Left lung (tissue), 10 donors: ENCODE data around the gene C6orf163. TPM values are rescaled to one million over a fixed set of nuclear protein-coding genes. Genes with fewer than 3 reads are reported as not detected.

Experiments used
- ATAC-seq: fragments of 200-7000 bp; cut with Tn5 transposase; one replicate; pipeline ENCODE4 v1.9.1; 2020; ENCODE audit warnings: moderate library complexity
- DNase-seq, 4 donors: peaks; one replicate each; pipeline ENCODE4 v3.0.0-alpha.2; 2013 to 2020
- H3K27ac ChIP-seq, 2 donors: fragments of 200-600 bp; sonication (generic) in 1 of 2; one replicate each; pipeline versions ENCODE4 v1.5.0 to v1.8.0; 2020 to 2021
- H3K27me3 ChIP-seq, 2 donors: fragments of 200-600 bp; sonication (generic) in 1 of 2; one replicate each; pipeline versions ENCODE4 v1.5.0 to v1.8.0; 2020 to 2021
- H3K36me3 ChIP-seq, 2 donors: fragments of 200-600 bp; sonication (generic) in 1 of 2; one replicate each; pipeline versions ENCODE4 v1.5.0 to v1.8.0; 2020 to 2021
- H3K4me1 ChIP-seq, 2 donors: fragments of 200-600 bp; one replicate each; pipeline ENCODE4 v1.8.0; 2021
- H3K4me3 ChIP-seq, 2 donors: fragments of 200-600 bp; sonication (generic) in 1 of 2; one replicate each; pipeline versions ENCODE4 v1.5.0 to v1.8.0; 2020 to 2021; ENCODE audit warnings: mild to moderate bottlenecking in 1 of 2
- H3K9me3 ChIP-seq, 2 donors: fragments of 200-600 bp; sonication (generic) in 1 of 2; one replicate each; pipeline versions ENCODE4 v1.5.0 to v1.8.0; 2020 to 2021
- intact Hi-C, 2 donors: fragments of 100-400 bp; cut with DNase I; formaldehyde crosslinking; loops; one replicate each; pipeline versions ENCODE4 v1.11.2 to v1.14.2; 2022
- polyA plus RNA-seq, 6 donors: library from polyadenylated mRNA; unstranded; fragments of 120-200 nt; gene quantifications; one replicate each; pipeline ENCODE4 v1.2.1, GENCODE V29; 2013; ENCODE audit not compliant: insufficient read length in 6 of 6
- total RNA-seq, 2 donors: library from RNA; stranded (reverse); fragmentation: NEBNext Ultra II Directional; extraction: Animal tissue kit (Norgen Biotek cat#: 25700); gene quantifications; one replicate each; pipeline ENCODE4 v1.2.1, GENCODE V29; 2021
- TF ChIP-seq, protein P1 (sequence below), 2 donors: fragments of 200-600 bp; sonication (generic) in 1 of 2; IDR thresholded peaks; one replicate each; pipeline versions ENCODE4 v1.5.0 to v1.8.0; 2021; ENCODE audit warnings: antibody characterized with exemption in 2 of 2
- donor health status: DM: no; HTN: yes; CAD: no.
- donor health status: DM: no; HTN: no; CAD: no.

The C6orf163 gene
- total and polyA plus RNA-seq, 8 donors, result 2.1 to 8.6 (median 5.9) TPM

DNA sequence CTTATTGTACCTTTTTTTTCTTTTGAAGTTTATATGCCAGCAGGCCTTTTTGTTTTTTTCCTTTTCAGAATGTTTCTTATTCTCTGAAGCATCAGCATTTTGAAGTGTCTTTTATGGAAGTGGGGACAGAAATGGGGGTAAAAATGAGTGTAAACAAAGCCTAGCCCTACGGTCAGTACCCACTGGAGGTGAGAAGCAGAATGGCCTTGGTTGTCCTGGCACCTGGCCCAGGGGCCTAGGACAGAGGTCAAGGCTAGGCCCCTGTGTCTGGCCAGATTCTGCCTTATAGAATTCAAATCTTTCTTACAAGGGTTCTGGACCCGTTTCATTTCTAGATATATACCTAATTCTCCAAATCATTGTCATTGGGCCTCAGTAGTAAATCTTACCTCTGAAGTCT is 3.5 kb upstream of the C6orf163 start:
- Histone ChIP-seq H3K27me3 (no peaks in the 10 kb centered on the region), H3K36me3 (no peaks in the 10 kb centered on the region), H3K4me3 (no peak overlapping the region), H3K9me3 (no peaks in the 10 kb centered on the region), H3K27ac (no peak overlapping the region), H3K4me1 (no peaks in the 10 kb centered on the region)
- TF ChIP-seq, protein P1, sequence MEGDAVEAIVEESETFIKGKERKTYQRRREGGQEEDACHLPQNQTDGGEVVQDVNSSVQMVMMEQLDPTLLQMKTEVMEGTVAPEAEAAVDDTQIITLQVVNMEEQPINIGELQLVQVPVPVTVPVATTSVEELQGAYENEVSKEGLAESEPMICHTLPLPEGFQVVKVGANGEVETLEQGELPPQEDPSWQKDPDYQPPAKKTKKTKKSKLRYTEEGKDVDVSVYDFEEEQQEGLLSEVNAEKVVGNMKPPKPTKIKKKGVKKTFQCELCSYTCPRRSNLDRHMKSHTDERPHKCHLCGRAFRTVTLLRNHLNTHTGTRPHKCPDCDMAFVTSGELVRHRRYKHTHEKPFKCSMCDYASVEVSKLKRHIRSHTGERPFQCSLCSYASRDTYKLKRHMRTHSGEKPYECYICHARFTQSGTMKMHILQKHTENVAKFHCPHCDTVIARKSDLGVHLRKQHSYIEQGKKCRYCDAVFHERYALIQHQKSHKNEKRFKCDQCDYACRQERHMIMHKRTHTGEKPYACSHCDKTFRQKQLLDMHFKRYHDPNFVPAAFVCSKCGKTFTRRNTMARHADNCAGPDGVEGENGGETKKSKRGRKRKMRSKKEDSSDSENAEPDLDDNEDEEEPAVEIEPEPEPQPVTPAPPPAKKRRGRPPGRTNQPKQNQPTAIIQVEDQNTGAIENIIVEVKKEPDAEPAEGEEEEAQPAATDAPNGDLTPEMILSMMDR (IDR thresholded peaks at IDR 0.05), result no peak
- intact Hi-C loops, result no loop called here
- DNase-seq, result no peak
- ATAC-seq, result no peak

DNA sequence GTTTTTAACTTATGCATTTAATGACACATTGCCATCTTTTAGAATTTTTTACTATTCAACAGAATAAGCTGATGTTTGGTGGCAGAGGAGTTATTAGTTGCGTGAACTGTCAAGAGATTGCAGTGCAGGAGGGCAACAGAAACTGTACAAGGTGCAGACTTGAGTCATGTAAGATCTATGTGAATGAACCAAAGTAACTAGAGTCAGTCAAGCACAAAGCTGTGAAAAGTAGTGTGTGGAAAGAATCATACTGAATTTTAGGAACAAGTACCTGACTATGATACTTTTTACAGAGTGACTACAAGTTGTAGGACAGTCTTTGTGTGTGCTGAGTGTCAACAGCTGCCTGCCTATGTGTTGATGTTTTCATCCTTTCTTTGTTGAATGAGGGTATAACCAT is 2.7 kb upstream of the C6orf163 start:
- Histone ChIP-seq H3K9me3 (no peaks in the 10 kb centered on the region), H3K4me3 (no peak overlapping the region), H3K4me1 (no peaks in the 10 kb centered on the region), H3K27ac (no peak overlapping the region), H3K36me3 (no peaks in the 10 kb centered on the region), H3K27me3 (no peaks in the 10 kb centered on the region)
- intact Hi-C loops, result no loop called here
- no peak for DNase-seq
- TF ChIP-seq, protein P1 (IDR thresholded peaks at IDR 0.05), result no peak
- ATAC-seq, result no peak

DNA sequence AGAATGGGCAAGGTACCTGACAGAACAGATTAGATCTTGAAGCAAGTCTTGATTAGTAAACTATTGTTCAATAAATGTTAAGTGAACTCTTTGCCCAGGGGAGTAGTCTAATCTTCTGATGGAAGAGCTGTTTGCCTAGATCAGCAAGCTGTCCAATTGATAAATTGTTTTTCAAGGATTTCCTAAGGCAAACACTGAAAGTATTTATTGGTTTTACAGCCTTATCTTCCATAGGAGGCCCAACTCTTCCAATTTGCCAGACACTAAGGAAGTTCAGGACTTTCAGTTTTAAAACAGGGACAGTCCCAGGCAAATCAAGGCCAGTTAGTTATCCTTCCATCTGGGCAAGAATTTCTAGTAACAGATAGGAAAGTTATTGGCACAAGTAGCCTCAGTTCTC is 1.8 kb upstream of the C6orf163 start:
- ATAC-seq, result no peak
- no peaks in the 10 kb centered on the region for H3K9me3 ChIP-seq
- intact Hi-C loops, result no loop called here

DNA sequence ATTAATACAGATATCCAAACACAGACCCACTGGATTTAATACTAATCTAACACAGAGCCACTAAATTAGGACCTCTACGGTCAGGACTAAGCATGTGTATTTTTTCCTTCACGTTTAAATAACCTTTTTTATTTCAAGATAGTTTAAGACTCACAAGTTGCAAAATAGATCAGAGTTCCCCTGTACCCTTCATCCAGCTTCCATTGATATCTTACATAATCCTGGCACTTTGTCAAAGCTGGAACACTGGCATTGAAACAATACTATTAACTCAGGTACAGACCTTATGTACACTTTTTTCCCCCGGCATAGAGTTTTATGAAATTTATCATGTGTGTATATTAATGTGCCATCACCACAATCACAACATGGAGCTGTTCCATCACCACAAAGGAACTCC is 2.1 kb downstream of the C6orf163 start:
- Histone ChIP-seq H3K4me1 (no peaks in the 10 kb centered on the region), H3K27me3 (no peaks in the 10 kb centered on the region), H3K4me3 (no peak overlapping the region), H3K36me3 (no peaks in the 10 kb centered on the region), H3K27ac (no peak overlapping the region), H3K9me3 (no peaks in the 10 kb centered on the region)
- intact Hi-C loops, result no loop called here
- no peak for DNase-seq
- TF ChIP-seq, protein P1 (IDR thresholded peaks at IDR 0.05), result no peak
- ATAC-seq, result no peak

More for the DNA sequence above, 1.8 kb upstream of the C6orf163 start:
- no peak overlapping the region for H3K27ac ChIP-seq
- no peak for DNase-seq
- no peak overlapping the region for H3K4me3 ChIP-seq
- H3K4me1 ChIP-seq, result no peaks in the 10 kb centered on the region
- TF ChIP-seq, protein P1 (IDR thresholded peaks at IDR 0.05), result no peak
- no peaks in the 10 kb centered on the region for H3K27me3 ChIP-seq
- no peaks in the 10 kb centered on the region for H3K36me3 ChIP-seq

DNA sequence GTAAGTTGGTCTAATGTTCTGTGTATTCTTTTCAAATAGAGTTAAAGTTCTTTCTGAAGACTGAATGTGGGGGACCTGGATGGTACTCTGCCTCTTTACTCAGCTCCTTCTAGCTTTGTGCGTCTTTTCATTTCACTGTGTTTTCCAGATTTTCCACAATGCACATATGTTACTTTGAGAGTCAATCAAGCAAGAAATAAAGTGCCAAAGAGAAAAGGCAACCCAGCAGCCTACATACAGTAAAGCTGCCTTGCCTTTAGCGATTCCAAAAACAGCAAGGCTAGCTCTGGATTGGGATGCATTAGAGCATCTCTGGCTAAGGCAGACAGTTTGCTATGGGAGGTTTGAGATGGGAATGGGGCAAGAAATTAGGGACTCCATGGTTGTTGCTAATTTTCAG is 5.3 kb downstream of the C6orf163 start:
- Histone ChIP-seq H3K27ac (no peak overlapping the region), H3K36me3 (no peaks in the 10 kb centered on the region), H3K27me3 (no peaks in the 10 kb centered on the region), H3K9me3 (no peaks in the 10 kb centered on the region), H3K4me3 (no peak overlapping the region), H3K4me1 (no peaks in the 10 kb centered on the region)
- intact Hi-C loops, result no loop called here
- TF ChIP-seq, protein P1 (IDR thresholded peaks at IDR 0.05), result no peak
- DNase-seq (no peak), ATAC-seq (no peak)
